Lung (tissue), 12 donors: Measurements from ENCODE around the gene DTNB. TPM values are rescaled to one million over a fixed set of nuclear protein-coding genes. Genes with fewer than 3 reads are reported as not detected.
"Not testable (repeated sequence)": the region's sequence is repeated elsewhere in the genome, so short reads cannot be mapped to it uniquely, and the experiment has no call there.

Experiments used
- ATAC-seq: fragments of 200-7000 bp; cut with Tn5 transposase; one replicate; pipeline ENCODE4 v1.9.1; 2020; ENCODE audit warnings: moderate number of reproducible peaks; ENCODE audit not compliant: insufficient read depth, low FRiP score
- DNase-seq, 3 donors: peaks; one replicate each; pipeline ENCODE4 v3.0.0-alpha.2; 2013 to 2017
- H3K27ac ChIP-seq, 2 donors: one replicate each; pipeline ENCODE4 v1.5.1; 2013; ENCODE audit warnings: mild to moderate bottlenecking in 2 of 2, moderate library complexity in 2 of 2, control low read depth in 1 of 2, inconsistent platforms in 1 of 2, low read depth in 1 of 2, low read length in 1 of 2
- H3K27me3 ChIP-seq, 3 donors: one replicate each; pipeline ENCODE4 v1.5.1; 2013; ENCODE audit warnings: low read length in 2 of 3; ENCODE audit not compliant: control insufficient read depth in 3 of 3, insufficient read depth in 3 of 3
- H3K36me3 ChIP-seq, 4 donors: one replicate each; pipeline ENCODE4 v1.5.1; 2013; ENCODE audit warnings: low read length in 4 of 4, mild to moderate bottlenecking in 1 of 4, moderate library complexity in 1 of 4; ENCODE audit not compliant: control insufficient read depth in 4 of 4, insufficient read depth in 4 of 4
- H3K4me1 ChIP-seq, 5 donors: one replicate each; pipeline ENCODE4 v1.5.1; 2013; ENCODE audit warnings: low read length in 5 of 5, mild to moderate bottlenecking in 2 of 5, moderate library complexity in 1 of 5; ENCODE audit not compliant: control insufficient read depth in 5 of 5, insufficient read depth in 5 of 5
- H3K4me3 ChIP-seq: one replicate; pipeline ENCODE4 v1.5.1; 2013; ENCODE audit warnings: mild to moderate bottlenecking, control low read depth, moderate library complexity
- H3K9ac ChIP-seq, 2 donors: one replicate each; pipeline ENCODE4 v1.5.1; 2013; ENCODE audit warnings: low read length in 2 of 2, control low read depth in 1 of 2; ENCODE audit not compliant: insufficient read depth in 1 of 2
- H3K9me3 ChIP-seq, 4 donors: one replicate each; pipeline ENCODE4 v1.5.1; 2013; ENCODE audit warnings: low read length in 3 of 4, mild to moderate bottlenecking in 1 of 4, moderate library complexity in 1 of 4; ENCODE audit not compliant: control insufficient read depth in 4 of 4, insufficient read depth in 3 of 4
- WGBS, 2 donors: extraction: QIAGEN DNeasy Blood & Tissue Kit; methylation state at CpG; one replicate each; pipeline ENCODE4 v1.1.7; 2013; 5-methylcytosine and 5-hydroxymethylcytosine counted together
- polyA plus RNA-seq, 2 donors: library from polyadenylated mRNA; stranded (reverse); fragments of 200-250 nt; gene quantifications; one replicate each; pipeline ENCODE4 v1.2.1, GENCODE V29; 2013
- total RNA-seq, 2 donors: library from RNA; depleted of rRNA in 1 of 2; stranded (reverse); fragments of >200 nt in 1 of 2; gene quantifications; one replicate each; pipeline ENCODE4 v1.2.1, GENCODE V29; 2014 to 2021
- TF ChIP-seq, protein P1 (sequence below): IDR thresholded peaks from 2 replicates; pipeline ENCODE4 v1.5.1; 2012; ENCODE audit warnings: mild to moderate bottlenecking; ENCODE audit errors: control extremely low read depth, extremely low read depth
- donor health status: control.
- donor health status: control.
- donor health status: Bipolar disorder and iron deficiency.
- donor health status: healthy.
- donor health status: DM: yes; HTN: yes; CAD: no.

DTNB gene
- total and polyA plus RNA-seq, 4 donors: 10.1 to 35.2 (median 20.4) TPM

DNA sequence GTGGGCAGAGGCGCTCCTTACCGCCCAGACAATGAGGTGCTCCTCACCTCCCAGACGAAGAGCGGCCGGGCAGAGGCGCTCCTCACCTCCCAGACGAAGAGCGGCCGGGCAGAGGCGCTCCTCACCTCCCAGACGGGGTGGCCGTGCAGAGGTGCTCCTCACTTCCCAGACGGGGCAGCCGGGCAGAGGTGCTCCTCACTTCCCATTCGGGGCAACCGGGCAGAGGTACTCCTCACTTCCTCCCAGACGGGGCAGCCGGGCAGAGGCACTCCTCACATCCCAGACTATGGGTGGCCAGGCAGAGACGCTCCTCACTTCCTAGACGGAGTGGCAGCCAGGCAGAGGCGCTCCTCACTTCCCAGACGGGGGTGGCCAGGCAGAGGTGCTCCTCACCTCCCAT lies 138.4 kb downstream of the DTNB start:
- not testable (repeated sequence) for ATAC-seq, DNase-seq, H3K4me3 ChIP-seq, H3K27ac ChIP-seq, H3K36me3 ChIP-seq, H3K9ac ChIP-seq, H3K27me3 ChIP-seq
- peaks cover 0 to 11% (median 0%) of the 10 kb centered on the region in 4 donors for H3K9me3 ChIP-seq
- WGBS, 2 donors: 98 to 100% methylated on average over 22 of the region's 22 CpGs
- peaks cover 0 to 19% (median 7%) of the 10 kb centered on the region in 5 donors for H3K4me1 ChIP-seq

DNA sequence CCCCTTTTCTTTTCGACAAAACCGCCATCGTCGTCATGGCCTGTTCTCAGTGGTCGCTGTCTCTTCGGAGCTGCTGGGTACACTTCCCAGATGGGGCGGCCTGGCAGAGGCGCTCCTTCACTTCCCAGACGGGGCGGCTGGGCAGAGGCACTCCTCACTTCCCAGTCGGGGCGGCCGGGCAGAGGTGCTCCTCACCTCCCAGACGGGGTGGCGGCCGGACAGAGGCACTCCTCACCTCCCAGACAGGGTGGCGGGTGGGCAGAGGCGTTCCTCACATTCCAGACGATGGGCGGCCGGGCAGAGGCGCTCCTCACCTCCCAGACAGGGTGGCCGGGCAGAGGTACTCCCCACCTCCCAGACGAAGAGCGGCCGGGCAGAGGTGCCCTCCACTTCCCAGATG lies 138.9 kb downstream of the DTNB start:
- no peak for DNase-seq
- 96 to 98% methylated on average over 26 of the region's 26 CpGs for WGBS, 2 donors
- Histone ChIP-seq H3K27me3 (no peaks in the 10 kb centered on the region), H3K36me3 (no peaks in the 10 kb centered on the region), H3K4me1 (peaks cover 0 to 19% (median 7%) of the 10 kb centered on the region in 5 donors), H3K9me3 (peaks cover 0 to 11% (median 0%) of the 10 kb centered on the region in 4 donors), H3K4me3 (no peak overlapping the region), H3K27ac (no peak overlapping the region), H3K9ac (no peak overlapping the region)
- no peak for ATAC-seq
- TF ChIP-seq, protein P1, sequence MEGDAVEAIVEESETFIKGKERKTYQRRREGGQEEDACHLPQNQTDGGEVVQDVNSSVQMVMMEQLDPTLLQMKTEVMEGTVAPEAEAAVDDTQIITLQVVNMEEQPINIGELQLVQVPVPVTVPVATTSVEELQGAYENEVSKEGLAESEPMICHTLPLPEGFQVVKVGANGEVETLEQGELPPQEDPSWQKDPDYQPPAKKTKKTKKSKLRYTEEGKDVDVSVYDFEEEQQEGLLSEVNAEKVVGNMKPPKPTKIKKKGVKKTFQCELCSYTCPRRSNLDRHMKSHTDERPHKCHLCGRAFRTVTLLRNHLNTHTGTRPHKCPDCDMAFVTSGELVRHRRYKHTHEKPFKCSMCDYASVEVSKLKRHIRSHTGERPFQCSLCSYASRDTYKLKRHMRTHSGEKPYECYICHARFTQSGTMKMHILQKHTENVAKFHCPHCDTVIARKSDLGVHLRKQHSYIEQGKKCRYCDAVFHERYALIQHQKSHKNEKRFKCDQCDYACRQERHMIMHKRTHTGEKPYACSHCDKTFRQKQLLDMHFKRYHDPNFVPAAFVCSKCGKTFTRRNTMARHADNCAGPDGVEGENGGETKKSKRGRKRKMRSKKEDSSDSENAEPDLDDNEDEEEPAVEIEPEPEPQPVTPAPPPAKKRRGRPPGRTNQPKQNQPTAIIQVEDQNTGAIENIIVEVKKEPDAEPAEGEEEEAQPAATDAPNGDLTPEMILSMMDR: no peak

DNA sequence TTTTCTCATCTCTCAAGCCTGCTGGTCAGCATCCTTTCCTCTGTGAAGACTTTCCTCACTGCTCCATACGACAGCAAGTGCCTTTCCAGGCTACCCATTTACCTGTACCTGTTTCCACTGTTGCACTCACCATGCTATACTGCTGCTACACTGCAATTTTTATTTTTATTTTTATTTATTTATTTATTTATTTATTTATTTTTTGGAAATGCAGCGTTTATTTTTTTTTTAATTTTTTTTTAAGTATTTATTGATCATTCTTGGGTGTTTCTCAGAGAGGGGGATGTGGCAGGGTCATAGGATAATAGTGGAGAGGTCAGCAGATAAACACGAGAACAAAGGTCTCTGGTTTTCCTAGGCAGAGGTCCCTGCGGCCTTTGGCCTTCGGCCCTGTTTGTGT lies 139.6 kb downstream of the DTNB start:
- H3K4me1 ChIP-seq: peaks cover 0 to 16% (median 7%) of the 10 kb centered on the region in 5 donors
- peaks cover 0 to 11% (median 0%) of the 10 kb centered on the region in 4 donors for H3K9me3 ChIP-seq
- H3K4me3 ChIP-seq, ATAC-seq, DNase-seq, H3K27me3 ChIP-seq, H3K36me3 ChIP-seq, H3K9ac ChIP-seq, H3K27ac ChIP-seq: not testable (repeated sequence)
- 90 to 91% methylated on average over 5 of the region's 5 CpGs for WGBS, 2 donors

GRCh38 chr2:25532521-25532920 lies 140.9 kb downstream of the DTNB start:
- no peak overlapping the region for H3K9ac ChIP-seq
- no peaks in the 10 kb centered on the region for H3K36me3 ChIP-seq
- H3K27me3 ChIP-seq: no peaks in the 10 kb centered on the region
- TF ChIP-seq, protein P1: no peak
- peaks cover 0 to 14% (median 7%) of the 10 kb centered on the region in 5 donors for H3K4me1 ChIP-seq
- H3K9me3 ChIP-seq: peaks cover 0 to 11% (median 0%) of the 10 kb centered on the region in 4 donors
- DNase-seq: peak in 2 of 3 donors; percentile 71 to 73
- no peak overlapping the region for H3K4me3 ChIP-seq
- H3K27ac ChIP-seq: no peak overlapping the region
- WGBS, 2 donors: 81 to 96% methylated on average over 2 of the region's 2 CpGs
- no peak for ATAC-seq

DNA sequence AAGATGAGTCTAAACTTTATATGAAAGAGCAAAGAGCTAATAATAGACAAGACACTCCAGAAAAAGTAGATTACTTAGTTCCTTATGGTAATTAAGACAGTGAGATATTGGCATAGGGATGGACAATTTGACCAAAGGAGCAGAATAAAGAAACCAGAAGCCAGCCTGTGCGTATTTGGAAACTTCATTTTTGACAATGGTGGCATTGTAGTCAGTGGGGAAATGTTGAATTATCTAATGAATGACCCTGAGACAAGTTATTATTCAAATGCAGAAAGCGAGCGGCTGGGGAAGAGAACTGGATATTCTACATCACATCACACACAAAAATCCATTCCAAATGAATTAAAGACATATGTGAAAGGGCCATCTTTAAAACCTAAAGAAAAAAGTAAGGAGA lies 144.3 kb downstream of the DTNB start:
- no peaks in the 10 kb centered on the region for H3K36me3 ChIP-seq
- DNase-seq (no peak), ATAC-seq (no peak)
- no peaks in the 10 kb centered on the region for H3K9me3 ChIP-seq
- no peaks in the 10 kb centered on the region for H3K27me3 ChIP-seq
- peaks cover 0 to 14% (median 7%) of the 10 kb centered on the region in 5 donors for H3K4me1 ChIP-seq
- TF ChIP-seq, protein P1: no peak
- H3K27ac ChIP-seq: no peak overlapping the region
- H3K4me3 ChIP-seq: no peak overlapping the region
- no peak overlapping the region for H3K9ac ChIP-seq
- WGBS, 2 donors: 97 to 99% methylated on average over 3 of the region's 3 CpGs
